GM21515 (cell line): ENCODE results near the gene PALLD.

Experiments used
- ATAC-seq: cut with Tn5 transposase; IDR thresholded peaks from one replicate; pipeline ENCODE4 v1.9.1; 2021; ENCODE audit not compliant: unreplicated experiment

PALLD gene

DNA sequence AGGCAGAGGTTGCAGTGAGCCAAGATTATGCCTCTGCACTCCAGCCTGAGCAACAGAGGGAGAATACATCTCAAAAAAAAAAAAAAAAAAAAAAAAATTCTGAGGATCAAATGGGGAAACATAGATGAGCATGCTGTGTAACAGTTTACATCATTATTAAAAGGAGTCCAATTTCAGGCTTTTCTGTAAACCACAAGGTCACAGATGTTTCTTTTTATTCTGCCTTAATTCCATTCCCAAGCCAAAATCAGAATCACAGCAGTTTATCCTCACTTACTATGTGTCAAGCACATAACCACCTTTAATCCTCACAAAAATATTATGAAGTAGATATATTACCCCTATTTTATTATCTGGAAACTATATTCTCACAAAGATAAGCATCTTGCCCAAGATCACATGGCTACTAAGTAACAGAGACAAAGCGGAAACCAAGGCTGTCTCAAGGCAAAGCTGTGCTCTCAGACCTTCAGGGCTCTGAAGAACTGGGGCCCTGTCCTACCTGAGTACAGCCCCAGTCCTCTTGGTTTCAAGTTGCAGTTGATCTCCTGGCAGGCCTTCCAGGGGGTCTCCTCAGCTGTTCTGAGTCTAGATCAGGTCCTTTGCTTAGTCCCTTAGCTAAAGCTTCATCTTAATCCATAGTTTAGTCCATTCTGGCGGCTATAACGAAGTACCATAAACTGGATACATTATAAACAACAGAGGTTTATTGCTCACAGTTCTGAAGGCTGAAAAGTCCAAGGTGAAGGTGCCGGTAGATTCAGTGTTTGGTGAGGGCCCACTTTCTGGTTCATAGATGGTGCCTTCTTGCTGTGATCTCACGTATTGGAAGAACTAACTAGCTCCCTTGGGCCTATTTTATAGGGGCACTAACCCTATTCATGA is 141.3 kb downstream of the PALLD start:
- ATAC-seq: no peak

GRCh38 chr4:168639914-168640313 is 143.1 kb downstream of the PALLD start:
- ATAC-seq: no peak

GRCh38 chr4:168641811-168642140 is 144.9 kb downstream of the PALLD start:
- ATAC-seq: no peak

- ATAC-seq: no peak
These were observed 145.7 kb downstream of the PALLD start for GRCh38 chr4:168642591-168642990.

DNA sequence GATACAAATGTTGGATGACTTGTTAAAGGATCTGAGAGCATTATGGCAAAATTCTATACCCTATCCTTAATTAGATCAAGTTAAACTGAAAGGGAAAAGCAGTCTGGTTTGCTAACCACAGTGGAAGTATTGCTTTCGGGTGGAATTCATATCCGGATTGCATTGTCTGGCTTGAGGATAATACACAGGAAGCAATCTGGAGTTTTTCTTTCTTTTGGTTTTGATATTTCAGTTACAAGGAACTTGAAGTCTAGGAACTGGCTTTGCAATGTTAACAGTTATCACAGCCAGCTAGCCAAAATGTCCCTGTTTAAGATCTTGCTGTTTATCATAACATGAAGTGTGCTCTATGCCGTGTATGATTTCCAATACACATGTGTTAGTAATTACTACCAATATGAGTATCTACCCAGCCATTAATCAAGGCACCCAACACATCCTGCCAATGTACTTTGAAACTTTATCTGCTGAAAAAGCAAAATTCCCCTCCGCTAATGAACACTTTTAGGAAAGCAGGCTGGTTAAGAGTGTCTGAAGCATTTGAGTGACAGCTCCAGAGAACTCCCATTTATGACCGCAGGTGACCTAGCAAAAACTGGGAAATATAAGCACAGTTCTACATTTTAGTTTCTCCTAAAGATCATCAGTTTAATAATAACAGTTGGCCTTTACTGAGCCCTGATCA is 146.4 kb downstream of the PALLD start:
- ATAC-seq: no peak

- ATAC-seq: no peak
These were observed 146.9 kb downstream of the PALLD start for GRCh38 chr4:168643796-168644159.

DNA sequence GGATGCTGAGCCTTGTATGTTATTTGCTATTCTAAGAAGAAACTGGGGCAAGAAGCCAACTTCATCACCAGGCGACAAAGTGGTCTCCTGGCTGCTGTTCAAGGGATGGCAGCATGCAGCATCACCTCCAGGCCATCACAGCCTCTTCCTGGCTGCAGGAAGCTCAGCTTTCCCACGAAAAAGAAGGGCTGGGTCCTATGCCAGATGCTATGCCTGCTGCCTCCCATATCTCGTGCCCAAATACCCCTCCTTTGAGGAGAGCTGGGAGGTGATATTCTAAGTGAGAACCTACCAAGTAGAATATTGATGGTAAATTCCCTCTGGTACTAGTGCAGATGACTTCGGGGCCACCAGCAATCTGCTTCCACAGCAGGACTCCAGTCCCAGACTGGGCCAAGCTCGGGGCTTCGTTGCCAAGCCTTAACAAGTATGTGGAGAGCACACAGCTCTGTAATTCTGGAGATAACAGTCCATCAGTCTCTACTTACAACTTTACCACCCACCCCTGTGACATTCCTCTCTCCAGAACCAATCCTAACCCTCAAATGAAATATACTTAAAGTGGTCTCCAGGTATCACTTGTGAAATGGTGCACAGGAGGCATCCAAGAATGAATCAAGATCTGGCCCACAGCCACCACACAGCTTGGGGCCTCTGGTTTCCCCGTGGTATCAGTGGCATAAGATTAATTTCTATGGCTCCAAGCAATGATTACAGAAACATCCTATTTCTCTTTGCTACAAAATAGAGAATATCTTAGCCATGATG is 149.3 kb downstream of the PALLD start:
- no peak for ATAC-seq

DNA sequence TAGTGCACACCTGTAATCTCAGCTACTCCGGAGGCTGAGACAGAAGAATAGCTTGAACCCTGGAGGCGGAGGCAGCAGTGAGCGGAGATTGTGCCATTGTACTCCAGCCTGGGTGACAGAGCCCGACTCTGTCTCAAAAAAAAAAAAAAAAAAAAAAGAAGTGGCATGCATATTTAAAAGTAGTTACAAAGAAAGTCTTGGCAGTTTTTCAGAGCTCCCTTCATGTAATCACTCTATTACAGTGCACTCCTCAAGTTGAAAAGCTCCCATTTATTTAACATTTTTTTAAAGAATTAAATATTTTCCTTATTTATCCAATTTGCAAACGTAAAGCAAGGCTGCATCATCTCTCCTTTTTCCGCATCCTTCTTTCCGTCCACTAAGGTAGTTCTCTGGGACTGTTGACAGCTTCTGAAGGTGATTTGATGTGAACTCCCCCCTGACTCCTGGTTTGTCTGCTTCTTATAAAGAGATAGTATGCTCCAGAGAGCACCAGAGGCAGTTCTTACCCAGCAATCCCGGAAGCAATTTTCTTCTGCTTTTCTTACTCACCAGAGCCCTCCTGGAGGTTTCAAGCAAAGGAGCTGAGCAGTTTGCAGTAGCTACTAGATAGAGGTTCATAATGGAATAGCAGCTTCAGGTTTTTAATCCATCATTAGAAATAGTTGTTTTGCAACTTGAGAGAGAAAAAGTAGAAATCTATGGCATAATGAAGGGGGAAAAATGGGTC is 151.0 kb downstream of the PALLD start:
- ATAC-seq: no peak

DNA sequence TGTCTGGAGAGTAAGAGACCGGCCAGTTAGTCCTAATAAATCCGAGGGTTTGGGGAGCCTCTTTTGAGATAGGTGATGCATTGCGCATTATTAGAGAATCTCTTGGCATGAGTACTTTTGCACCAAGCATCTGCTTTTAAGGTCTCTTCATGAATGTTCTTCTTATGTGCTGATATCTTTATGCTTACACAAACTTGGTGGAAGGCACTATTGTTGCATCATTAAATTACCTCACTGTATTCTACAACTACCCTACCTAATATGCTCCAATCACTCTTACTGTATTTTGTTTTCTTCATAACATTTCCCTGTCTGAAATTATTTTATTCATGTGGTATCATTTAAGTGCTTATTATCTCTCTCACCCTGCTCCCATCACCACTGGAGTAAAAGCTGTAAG is 151.6 kb downstream of the PALLD start:
- no peak for ATAC-seq

DNA sequence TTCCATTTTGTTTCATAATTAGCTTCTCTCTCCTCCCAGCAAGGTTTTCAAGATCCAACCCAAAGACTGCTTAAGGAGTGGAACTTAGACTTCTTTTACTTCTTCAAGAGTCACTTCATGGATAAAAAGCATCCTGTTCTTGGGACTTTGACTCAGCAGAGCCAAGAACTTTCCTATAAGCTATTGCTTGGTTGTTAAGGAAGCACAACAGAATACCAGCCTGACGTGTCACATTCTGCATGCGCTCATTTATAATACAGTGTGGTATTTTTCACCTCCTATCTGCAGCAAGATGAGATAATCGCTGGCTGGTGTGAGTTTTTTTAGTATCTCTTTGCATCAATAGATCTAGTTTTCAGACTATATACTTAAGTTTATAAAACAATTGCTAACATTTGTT is 152.1 kb downstream of the PALLD start:
- ATAC-seq: no peak

- no peak for ATAC-seq
These were observed 154.5 kb downstream of the PALLD start for GRCh38 chr4:168651374-168651773.

- no peak for ATAC-seq
These were observed 155.0 kb downstream of the PALLD start for GRCh38 chr4:168651864-168652263.

DNA sequence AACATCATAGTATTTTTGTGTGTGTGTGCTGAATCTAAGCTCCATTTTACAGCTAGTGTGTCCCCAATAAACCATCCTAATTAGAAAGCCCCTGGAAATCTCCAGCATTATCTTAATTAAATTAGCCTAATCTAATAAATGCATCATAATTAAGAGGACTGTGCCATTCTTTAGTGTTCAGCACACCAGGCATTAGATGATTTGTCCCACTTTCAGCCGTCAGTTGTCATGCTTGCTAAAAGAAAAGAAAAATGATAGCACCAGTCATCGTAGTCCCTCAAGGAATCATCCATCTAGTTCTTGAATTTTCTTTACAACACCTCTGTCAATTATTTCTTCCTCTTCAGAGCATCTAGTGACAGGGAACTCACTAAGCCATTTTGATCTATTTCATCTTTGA is 155.9 kb downstream of the PALLD start:
- ATAC-seq: no peak

DNA sequence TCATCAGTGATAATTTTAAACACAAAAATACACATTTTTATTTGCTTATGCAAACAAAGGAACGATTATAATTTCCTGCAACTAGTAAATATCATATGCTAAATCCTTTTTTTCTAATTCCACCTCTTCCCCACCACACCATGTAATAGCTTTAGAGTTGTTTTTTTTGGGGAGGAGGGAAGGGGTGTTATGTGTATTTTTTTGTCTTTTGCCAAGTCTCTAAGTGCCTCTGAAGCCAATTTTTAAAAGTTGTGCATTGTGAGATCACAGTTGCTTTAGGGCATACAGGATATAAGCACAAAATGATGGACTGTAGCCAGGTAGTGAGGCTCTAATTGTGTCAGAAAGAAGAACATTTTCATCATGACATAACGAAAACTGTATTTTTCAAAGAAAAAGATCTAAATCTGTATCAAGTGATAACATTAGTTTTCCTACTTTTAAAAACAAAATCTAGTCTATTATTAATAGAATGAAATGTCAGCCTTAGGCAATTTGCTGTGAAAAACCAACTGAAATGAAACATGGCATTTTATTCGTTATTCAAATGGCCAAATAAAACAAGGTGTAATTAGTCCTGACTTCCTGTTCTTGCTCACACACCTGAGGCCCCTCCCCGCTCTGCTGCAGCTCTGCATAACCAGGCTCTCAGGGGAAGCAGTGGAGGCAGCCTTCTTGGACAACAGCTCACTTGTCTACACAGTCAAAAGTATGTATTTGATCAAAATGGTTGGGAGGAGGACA is 157.4 kb downstream of the PALLD start:
- ATAC-seq: no peak

DNA sequence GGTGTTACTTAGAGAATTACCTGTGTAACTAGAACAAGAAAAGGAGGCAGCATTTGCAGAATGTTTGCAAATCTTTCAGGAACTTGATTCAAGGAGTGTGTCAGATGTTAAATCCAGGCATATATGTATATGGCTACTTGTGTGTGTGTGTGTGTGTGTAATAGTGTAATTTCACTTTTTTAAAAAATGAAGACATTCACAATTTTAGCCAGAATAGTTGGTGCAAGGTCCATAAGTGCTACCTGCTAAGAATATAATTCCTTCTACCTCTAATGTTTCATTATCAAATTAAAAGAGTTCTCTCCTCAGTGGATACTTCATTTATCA is 158.0 kb downstream of the PALLD start:
- ATAC-seq: no peak

GRCh38 chr4:168655182-168655581 is 158.3 kb downstream of the PALLD start:
- ATAC-seq: no peak

- ATAC-seq: no peak
These were observed 159.3 kb downstream of the PALLD start for GRCh38 chr4:168656055-168656660.

DNA sequence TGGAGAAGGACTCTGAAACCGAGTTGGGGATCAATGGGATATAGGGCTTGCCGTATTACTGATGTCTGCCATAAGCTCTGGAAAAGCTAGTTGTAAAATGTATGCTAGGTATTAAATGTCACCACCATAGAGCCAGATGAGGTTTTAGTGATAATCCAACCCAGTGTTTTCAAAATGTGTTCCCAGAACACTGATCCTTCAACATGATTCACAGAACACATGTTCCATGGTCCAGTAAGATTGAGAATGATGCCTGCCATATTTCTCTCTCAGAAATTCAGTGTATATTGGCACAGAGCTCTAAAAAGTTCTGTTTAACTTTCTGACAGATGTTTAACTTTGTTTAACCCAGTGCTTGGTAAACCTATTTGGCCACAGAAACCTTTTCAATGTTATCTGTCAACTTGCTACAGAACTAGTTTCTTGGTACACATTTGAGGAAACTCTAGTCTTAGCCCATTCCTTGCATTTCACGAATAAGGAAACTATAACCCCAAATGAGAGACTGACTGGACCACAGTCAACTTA is 160.2 kb downstream of the PALLD start:
- no peak for ATAC-seq

DNA sequence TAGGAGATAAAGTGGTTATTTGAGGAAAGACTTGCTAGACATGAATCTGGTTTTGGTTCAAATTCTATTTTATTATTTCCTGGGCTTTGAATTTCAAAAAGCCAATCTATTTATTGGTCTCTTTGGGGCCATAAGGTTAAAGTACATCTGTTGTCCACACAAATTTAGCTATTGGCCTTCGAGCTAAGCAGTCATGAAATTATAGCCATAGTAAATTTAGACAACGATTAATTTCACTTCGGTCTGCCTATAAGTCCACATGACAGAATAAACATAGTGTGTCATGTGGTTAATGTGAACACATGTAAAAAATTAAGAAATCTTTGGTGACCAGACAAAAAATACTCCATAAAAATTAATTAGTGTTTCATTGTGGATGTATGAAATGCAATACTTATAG is 161.9 kb downstream of the PALLD start:
- ATAC-seq: no peak
